ENCODE data around the gene MAPKAPK5. TPM values are rescaled to one million over a fixed set of nuclear protein-coding genes. Genes with fewer than 3 reads are reported as not detected.

Gene MAPKAPK5
- total and polyA plus RNA-seq, 12 donors = 9.1 to 28.6 (median 23.4) TPM

- WGBS, 2 donors = 79 to 82% methylated on average over 3 of the region's 3 CpGs
These were observed 3.7 kb upstream of the MAPKAPK5 start for GRCh38 chr12:111838353-111838752.

GRCh38 chr12:111840807-111841206 lies 1.2 kb upstream of the MAPKAPK5 start:
- peak overlapping the region in 9 of 10 donors; percentile 85 to 99 (median 96) for H3K27ac ChIP-seq
- H3K4me1 ChIP-seq = peaks cover 6 to 49% (median 40%) of the 10 kb centered on the region in 9 donors
- TF ChIP-seq, protein P1, sequence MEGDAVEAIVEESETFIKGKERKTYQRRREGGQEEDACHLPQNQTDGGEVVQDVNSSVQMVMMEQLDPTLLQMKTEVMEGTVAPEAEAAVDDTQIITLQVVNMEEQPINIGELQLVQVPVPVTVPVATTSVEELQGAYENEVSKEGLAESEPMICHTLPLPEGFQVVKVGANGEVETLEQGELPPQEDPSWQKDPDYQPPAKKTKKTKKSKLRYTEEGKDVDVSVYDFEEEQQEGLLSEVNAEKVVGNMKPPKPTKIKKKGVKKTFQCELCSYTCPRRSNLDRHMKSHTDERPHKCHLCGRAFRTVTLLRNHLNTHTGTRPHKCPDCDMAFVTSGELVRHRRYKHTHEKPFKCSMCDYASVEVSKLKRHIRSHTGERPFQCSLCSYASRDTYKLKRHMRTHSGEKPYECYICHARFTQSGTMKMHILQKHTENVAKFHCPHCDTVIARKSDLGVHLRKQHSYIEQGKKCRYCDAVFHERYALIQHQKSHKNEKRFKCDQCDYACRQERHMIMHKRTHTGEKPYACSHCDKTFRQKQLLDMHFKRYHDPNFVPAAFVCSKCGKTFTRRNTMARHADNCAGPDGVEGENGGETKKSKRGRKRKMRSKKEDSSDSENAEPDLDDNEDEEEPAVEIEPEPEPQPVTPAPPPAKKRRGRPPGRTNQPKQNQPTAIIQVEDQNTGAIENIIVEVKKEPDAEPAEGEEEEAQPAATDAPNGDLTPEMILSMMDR (IDR thresholded peaks at IDR 0.05) = no peak
- DNase-seq (no peak), ATAC-seq (no peak)
- H3K27me3 ChIP-seq = no peaks in the 10 kb centered on the region
- peak overlapping the region; percentile 62 to 99 (median 88) for H3K4me3 ChIP-seq
- intact Hi-C loops (cut with DNase I) = loop anchor here in 2 of 10 donors (5.0 kb wide), 1 partner anchor 171 kb away; the partner anchor contains the start of genes ERP29 (in 2 of the 2) and TMEM116 (in 2 of the 2)
- WGBS, 2 donors = 25 to 28% methylated on average over 11 of the region's 11 CpGs
- peaks cover 0 to 34% (median 9%) of the 10 kb centered on the region in 9 donors for H3K36me3 ChIP-seq
- no peaks in the 10 kb centered on the region for H3K9me3 ChIP-seq

More at GRCh38 chr12:111838353-111838752, 3.7 kb upstream of the MAPKAPK5 start:
- Histone ChIP-seq H3K4me3 (no peak overlapping the region), H3K4me1 (peaks cover under 1 to 28% (median 21%) of the 10 kb centered on the region in 9 donors), H3K36me3 (peaks cover 0 to 20% (median 9%) of the 10 kb centered on the region in 9 donors), H3K27ac (no peak overlapping the region), H3K27me3 (no peaks in the 10 kb centered on the region), H3K9me3 (no peaks in the 10 kb centered on the region)
- intact Hi-C loops (cut with DNase I) = no loop called here
- ATAC-seq (no peak), DNase-seq (no peak)
- TF ChIP-seq, protein P1 (IDR thresholded peaks at IDR 0.05) = no peak

- Histone ChIP-seq H3K27ac (peak overlapping the region; percentile 85 to 99 (median 96)), H3K4me3 (peak overlapping the region; percentile 62 to 99 (median 88)), H3K9me3 (no peaks in the 10 kb centered on the region), H3K27me3 (no peaks in the 10 kb centered on the region), H3K4me1 (peaks cover 6 to 54% (median 44%) of the 10 kb centered on the region in 9 donors), H3K36me3 (peaks cover 0 to 36% (median 9%) of the 10 kb centered on the region in 9 donors)
- WGBS, 2 donors = 0% methylated on average over 13 of the region's 13 CpGs
- peak in 2 of 8 donors; percentile 3 for ATAC-seq
- TF ChIP-seq, protein P1 (IDR thresholded peaks at IDR 0.05) = no peak
- no peak for DNase-seq
- intact Hi-C loops (cut with DNase I) = loop anchor here in 2 of 10 donors (5.0 kb wide), 1 partner anchor 171 kb away; the partner anchor contains the start of genes ERP29 (in 2 of the 2) and TMEM116 (in 2 of the 2)
These were observed 735 bp upstream of the MAPKAPK5 start for GRCh38 chr12:111841236-111841749.

DNA sequence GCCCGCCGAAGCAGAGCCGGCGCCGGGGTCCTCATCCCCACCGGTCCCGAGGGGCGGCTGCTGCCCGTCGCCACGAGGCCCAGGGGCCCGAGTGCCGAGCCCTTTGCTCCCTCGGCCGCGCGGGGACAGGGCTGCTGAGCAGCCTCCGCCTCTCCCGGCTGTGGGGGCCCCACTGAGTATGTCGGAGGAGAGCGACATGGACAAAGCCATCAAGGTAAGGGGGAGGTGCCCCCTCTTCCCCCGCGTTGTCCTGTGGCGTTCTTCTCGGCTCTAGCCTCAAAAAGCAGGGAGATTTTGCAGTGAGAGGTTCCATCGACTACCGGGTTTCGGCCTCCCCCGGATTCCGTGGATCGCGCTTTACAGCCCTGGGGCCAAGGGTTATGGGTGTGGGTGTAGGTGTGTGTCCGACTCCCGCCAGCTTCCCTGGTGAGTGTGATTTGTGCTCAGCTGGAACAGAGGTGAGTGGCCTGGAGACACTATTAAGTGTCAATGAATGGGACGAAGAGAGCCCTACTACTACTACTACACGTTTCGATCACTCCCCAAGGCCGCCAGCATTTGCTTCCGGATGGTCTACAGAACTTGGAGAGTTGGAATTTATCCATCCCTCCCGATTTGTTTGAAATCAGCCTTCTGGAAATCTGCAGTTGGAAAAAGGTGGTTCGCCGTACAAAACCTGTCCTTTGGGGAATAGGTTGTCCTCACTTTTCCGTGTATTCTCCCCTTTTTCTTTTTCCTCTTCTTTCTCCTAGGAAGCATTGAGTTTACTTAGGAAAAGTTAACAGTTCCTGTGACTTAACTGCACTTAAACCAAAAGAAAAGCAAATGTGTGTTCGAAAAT lies 748 bp downstream of the MAPKAPK5 start:
- Histone ChIP-seq H3K27me3 (no peaks in the 10 kb centered on the region), H3K4me3 (peak overlapping the region; percentile 62 to 99 (median 88)), H3K27ac (peak overlapping the region; percentile 85 to 99 (median 96)), H3K4me1 (peaks cover 6 to 56% (median 44%) of the 10 kb centered on the region in 9 donors), H3K9me3 (peaks cover 0 to 2% (median 0%) of the 10 kb centered on the region in 11 donors), H3K36me3 (peaks cover 0 to 36% (median 9%) of the 10 kb centered on the region in 9 donors)
- ATAC-seq (peak in 4 of 8 donors; percentile 5 to 32 (median 17)), DNase-seq (no peak)
- TF ChIP-seq, protein P1 (IDR thresholded peaks at IDR 0.05) = no peak
- intact Hi-C loops (cut with DNase I) = loop anchor here in 2 of 10 donors (5.0 kb wide), 1 partner anchor 170 kb away; the partner anchor contains the start of genes ERP29 (in 2 of the 2) and TMEM116 (in 2 of the 2)
- 2 to 3% methylated on average over 44 of the region's 44 CpGs for WGBS, 2 donors
